Right lobe of liver (tissue), 6 donors: Measurements from ENCODE around the gene SMU1. TPM values are rescaled to one million over a fixed set of nuclear protein-coding genes. Genes with fewer than 3 reads are reported as not detected.

Experiments
- ATAC-seq, 4 donors: fragments of 200-7000 bp; cut with Tn5 transposase; one replicate each; pipeline ENCODE4 v1.9.1; 2020; ENCODE audit warnings: mild to moderate bottlenecking in 4 of 4, moderate library complexity in 4 of 4
- DNase-seq, 3 donors: peaks; one replicate each; pipeline ENCODE4 v3.0.0-alpha.2; 2020
- H3K27ac ChIP-seq, 3 donors: fragments of 200-600 bp; one replicate each; pipeline ENCODE4 v1.8.0; 2022
- H3K27me3 ChIP-seq, 2 donors: fragments of 200-600 bp; one replicate each; pipeline ENCODE4 v1.8.0; 2022
- H3K36me3 ChIP-seq, 4 donors: fragments of 200-600 bp; sonication (generic) in 1 of 4; one replicate each; pipeline versions ENCODE4 v1.5.1 to v1.8.0; 2017 to 2022; ENCODE audit warnings: control low read depth in 1 of 4
- H3K4me1 ChIP-seq, 4 donors: fragments of 200-600 bp; sonication (generic) in 1 of 4; one replicate each; pipeline versions ENCODE4 v1.5.1 to v1.8.0; 2017 to 2022; ENCODE audit warnings: control low read depth in 1 of 4
- H3K4me3 ChIP-seq, 3 donors: fragments of 200-600 bp; one replicate each; pipeline ENCODE4 v1.8.0; 2022
- H3K9me3 ChIP-seq, 4 donors: fragments of 200-600 bp; sonication (generic) in 1 of 4; one replicate each; pipeline versions ENCODE4 v1.5.1 to v1.8.0; 2017 to 2022; ENCODE audit warnings: control low read depth in 1 of 4
- POLR2A ChIP-seq: fragments of 450-650 bp; IDR thresholded peaks from one replicate; pipeline ENCODE4 v1.6.1; 2017; ENCODE audit warnings: antibody characterized with exemption, mild to moderate bottlenecking
- WGBS: methylation state at CpG from one replicate; pipeline ENCODE4 v1.1.6; 2018; ENCODE audit warnings: low coverage, low lambda C conversion rate; ENCODE audit not compliant: insufficient coverage; ENCODE audit errors: missing lambda C conversion rate; 5-methylcytosine and 5-hydroxymethylcytosine counted together
- intact Hi-C, 2 donors: fragments of 100-400 bp; cut with DNase I; formaldehyde crosslinking; loops; one replicate each; pipeline versions ENCODE4 v1.11.2 to v1.14.1; 2022
- total RNA-seq, 6 experiments: library from RNA; depleted of rRNA in 2 of 6; stranded (reverse); fragments of >200 nt in 2 of 6; fragmentation: NEBNext Ultra II Directional in 3 of 6; extraction: Animal tissue kit (Norgen Biotek cat#: 25700) in 3 of 6; gene quantifications; one replicate each; pipeline versions ENCODE4 v1.1.0 to v1.2.4, GENCODE V29; 2016 to 2023
- TF ChIP-seq, protein P1 (sequence below), 4 donors: fragments of 200-600 bp in 3 of 4; fragments of 450-650 bp in 1 of 4; IDR thresholded peaks; one replicate each; pipeline versions ENCODE4 v1.5.1 to v1.8.0; 2016 to 2022; ENCODE audit warnings: antibody characterized with exemption in 4 of 4, mild to moderate bottlenecking in 2 of 4
- donor health status: DM: no; HTN: yes; CAD: no.
- donor health status: DM: no; HTN: no; CAD: no.
- donor health status: DM: no; HTN: no; CAD: no.
- donor health status: DM: no; HTN: yes; CAD: no.
- donor health status: DM: no; HTN: yes; CAD: no.

The SMU1 gene
- total RNA-seq, 6 experiments from 2014 or later, result 7.0 to 10.4 (median 8.5) TPM

DNA sequence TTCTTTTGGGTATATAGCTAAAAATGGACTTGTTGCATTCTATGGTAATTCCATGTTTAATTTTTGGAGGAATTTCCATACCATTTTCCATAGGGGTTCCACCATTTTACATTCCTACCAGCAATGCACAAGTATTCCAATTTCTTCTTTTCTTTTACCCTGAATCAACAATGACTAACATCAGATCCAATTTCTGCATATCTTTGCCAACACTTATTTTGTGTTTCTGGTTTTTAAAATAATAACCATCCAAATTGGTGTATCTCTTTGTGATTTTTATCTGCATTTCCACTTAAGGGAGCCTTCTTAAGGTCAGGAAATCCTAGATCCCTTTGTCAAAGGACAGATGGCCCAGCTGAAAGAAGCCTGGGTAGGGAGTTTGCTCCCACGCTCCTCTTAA, 29.5 kb upstream of the SMU1 start:
- WGBS, result 93% methylated on average over 1 of the region's 1 CpG

DNA sequence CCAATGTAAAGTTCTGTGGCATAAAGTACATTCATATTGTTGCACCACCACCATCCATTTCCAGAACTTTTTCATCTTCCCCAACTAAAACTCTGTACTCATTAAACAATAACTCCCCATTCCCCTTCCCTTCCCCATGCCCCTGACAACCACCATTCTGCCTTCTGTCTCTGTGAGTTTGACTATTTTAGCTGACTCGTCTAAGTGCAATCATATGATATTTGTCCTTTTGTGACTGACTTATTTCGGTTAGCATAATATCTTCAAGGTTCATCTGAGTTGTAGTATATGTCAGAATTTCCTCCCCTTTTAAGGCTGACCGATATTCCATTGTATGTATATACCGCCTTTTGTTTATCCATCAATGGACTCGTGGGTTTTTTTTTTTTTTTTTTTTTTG, 29.0 kb upstream of the SMU1 start:
- Histone ChIP-seq H3K4me3 (no peak overlapping the region), H3K36me3 (peaks cover 0 to 7% (median 2%) of the 10 kb centered on the region in 4 donors), H3K9me3 (no peaks in the 10 kb centered on the region), H3K4me1 (peaks cover 0 to 24% (median 5%) of the 10 kb centered on the region in 4 donors), H3K27ac (no peak overlapping the region), H3K27me3 (no peaks in the 10 kb centered on the region)
- TF ChIP-seq, protein P1, sequence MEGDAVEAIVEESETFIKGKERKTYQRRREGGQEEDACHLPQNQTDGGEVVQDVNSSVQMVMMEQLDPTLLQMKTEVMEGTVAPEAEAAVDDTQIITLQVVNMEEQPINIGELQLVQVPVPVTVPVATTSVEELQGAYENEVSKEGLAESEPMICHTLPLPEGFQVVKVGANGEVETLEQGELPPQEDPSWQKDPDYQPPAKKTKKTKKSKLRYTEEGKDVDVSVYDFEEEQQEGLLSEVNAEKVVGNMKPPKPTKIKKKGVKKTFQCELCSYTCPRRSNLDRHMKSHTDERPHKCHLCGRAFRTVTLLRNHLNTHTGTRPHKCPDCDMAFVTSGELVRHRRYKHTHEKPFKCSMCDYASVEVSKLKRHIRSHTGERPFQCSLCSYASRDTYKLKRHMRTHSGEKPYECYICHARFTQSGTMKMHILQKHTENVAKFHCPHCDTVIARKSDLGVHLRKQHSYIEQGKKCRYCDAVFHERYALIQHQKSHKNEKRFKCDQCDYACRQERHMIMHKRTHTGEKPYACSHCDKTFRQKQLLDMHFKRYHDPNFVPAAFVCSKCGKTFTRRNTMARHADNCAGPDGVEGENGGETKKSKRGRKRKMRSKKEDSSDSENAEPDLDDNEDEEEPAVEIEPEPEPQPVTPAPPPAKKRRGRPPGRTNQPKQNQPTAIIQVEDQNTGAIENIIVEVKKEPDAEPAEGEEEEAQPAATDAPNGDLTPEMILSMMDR (IDR thresholded peaks at IDR 0.05), result no peak
- TF ChIP-seq POLR2A, result no peak
- 77% methylated on average over 5 of the region's 5 CpGs for WGBS
- DNase-seq (no peak), ATAC-seq (no peak)
- intact Hi-C loops, result no loop called here

More for the DNA sequence above, 29.5 kb upstream of the SMU1 start:
- H3K4me1 ChIP-seq, result peaks cover 0 to 24% (median 5%) of the 10 kb centered on the region in 4 donors
- no peak for ATAC-seq
- H3K27ac ChIP-seq, result peak overlapping the region in 1 of 3 donors; percentile 60
- intact Hi-C loops, result no loop called here
- no peak overlapping the region for H3K4me3 ChIP-seq
- DNase-seq, result no peak
- no peaks in the 10 kb centered on the region for H3K9me3 ChIP-seq
- peaks cover 0 to 12% (median 3%) of the 10 kb centered on the region in 4 donors for H3K36me3 ChIP-seq
- H3K27me3 ChIP-seq, result no peaks in the 10 kb centered on the region
- TF ChIP-seq, protein P1 (IDR thresholded peaks at IDR 0.05), result no peak
- TF ChIP-seq POLR2A, result no peak

GRCh38 chr9:33104401-33104800, 27.9 kb upstream of the SMU1 start:
- WGBS, result 100% methylated on average over 2 of the region's 7 CpGs
- H3K4me3 ChIP-seq, result no peak overlapping the region
- DNase-seq (no peak), ATAC-seq (no peak)
- H3K27ac ChIP-seq, result no peak overlapping the region
- no peaks in the 10 kb centered on the region for H3K27me3 ChIP-seq
- TF ChIP-seq, protein P1 (IDR thresholded peaks at IDR 0.05), result no peak
- H3K36me3 ChIP-seq, result no peaks in the 10 kb centered on the region
- intact Hi-C loops, result no loop called here
- no peaks in the 10 kb centered on the region for H3K9me3 ChIP-seq
- H3K4me1 ChIP-seq, result peaks cover 0 to 24% (median 5%) of the 10 kb centered on the region in 4 donors

DNA sequence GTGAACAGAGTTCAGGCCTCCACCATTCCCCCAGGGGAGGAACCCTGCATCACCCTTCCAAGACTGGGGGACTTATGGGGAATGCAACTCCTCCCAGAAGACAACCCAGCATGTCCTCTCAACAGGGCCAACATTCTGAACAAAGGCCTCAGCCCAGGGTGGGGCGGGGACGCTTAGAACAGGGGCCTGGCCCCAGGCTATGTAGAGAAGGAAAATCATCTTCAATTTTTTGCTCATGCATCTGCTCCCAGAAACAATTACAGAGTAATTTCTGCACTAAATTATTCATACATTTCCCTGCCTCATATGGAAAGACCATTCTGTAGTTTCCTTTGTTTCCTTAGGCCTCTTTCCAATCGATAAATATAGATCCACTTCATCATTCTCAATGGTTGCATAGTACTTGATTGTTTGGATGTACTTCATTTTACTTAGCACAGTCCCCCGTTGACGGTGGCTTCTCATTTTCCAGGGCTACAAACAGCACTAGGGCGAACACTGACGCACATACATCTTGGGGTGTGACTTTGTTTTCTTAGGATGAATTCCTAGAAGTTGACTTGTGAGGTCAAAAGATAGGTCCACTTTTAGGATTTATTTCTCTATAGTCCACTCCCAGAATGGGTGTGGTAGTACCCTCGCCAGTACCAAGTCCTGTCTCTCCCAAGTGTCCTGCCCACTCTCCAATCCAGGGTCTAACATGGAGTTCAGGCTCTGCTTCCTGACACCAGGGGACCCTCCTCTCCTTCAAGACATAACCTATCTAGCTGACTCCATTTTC, 27.2 kb upstream of the SMU1 start:
- intact Hi-C loops, result no loop called here
- Histone ChIP-seq H3K27ac (no peak overlapping the region), H3K4me3 (no peak overlapping the region), H3K4me1 (peaks cover 0 to 24% (median 5%) of the 10 kb centered on the region in 4 donors), H3K9me3 (no peaks in the 10 kb centered on the region), H3K36me3 (no peaks in the 10 kb centered on the region), H3K27me3 (no peaks in the 10 kb centered on the region)
- 90% methylated on average over 7 of the region's 8 CpGs for WGBS
- TF ChIP-seq, protein P1 (IDR thresholded peaks at IDR 0.05), result no peak
- no peak for TF ChIP-seq POLR2A
- ATAC-seq (no peak), DNase-seq (no peak)
